Sigmoid colon (tissue), 4 donors: ENCODE measurements around the gene TEK.
A peak's percentile ranks its signal among the peaks of the same experiment; 100 is the strongest.

Experiments
- CTCF ChIP-seq, 4 experiments: fragments of 450-650 bp in 3 of 4; fragments of 200-600 bp in 1 of 4; IDR thresholded peaks; one replicate each; pipeline ENCODE4 v1.5.1; 2016 to 2019; ENCODE audit warnings: antibody characterized with exemption in 4 of 4, mild to moderate bottlenecking in 3 of 4, moderate library complexity in 2 of 4
- EP300 ChIP-seq, 4 donors: sonication (generic); formaldehyde crosslinking; IDR thresholded peaks; one replicate each; pipeline ENCODE4 v1.6.1; 2017; ENCODE audit warnings: antibody characterized with exemption in 4 of 4
- POLR2A ChIP-seq, 2 donors: fragments of 450-650 bp; IDR thresholded peaks; one replicate each; pipeline ENCODE4 v1.6.1; 2016; ENCODE audit warnings: antibody characterized with exemption in 2 of 2, mild to moderate bottlenecking in 2 of 2, moderate library complexity in 2 of 2
- POLR2AphosphoS5 ChIP-seq, 4 donors: sonication (generic); formaldehyde crosslinking; IDR thresholded peaks; one replicate each; pipeline ENCODE4 v1.6.1; 2017; ENCODE audit warnings: antibody characterized with exemption in 4 of 4

GRCh38 chr9:27276193-27277030 is 167.4 kb downstream of the TEK start:
- TF ChIP-seq CTCF (IDR thresholded peaks at IDR 0.05) (peak; percentile 52 to 80 (median 71)), POLR2AphosphoS5 (IDR thresholded peaks at IDR 0.05) (no peak), POLR2A (IDR thresholded peaks at IDR 0.05) (no peak), EP300 (IDR thresholded peaks at IDR 0.05) (no peak)
